Prostate gland (tissue), 2 donors: Measurements from ENCODE around the gene UBA7.

Source experiments
- POLR2A ChIP-seq: fragments of 450-650 bp; IDR thresholded peaks from one replicate; pipeline ENCODE4 v1.6.1; 2016; ENCODE audit warnings: antibody characterized with exemption, mild to moderate bottlenecking
- POLR2AphosphoS5 ChIP-seq: sonication (generic); formaldehyde crosslinking; IDR thresholded peaks from one replicate; pipeline ENCODE4 v1.6.1; 2017; ENCODE audit warnings: antibody characterized with exemption
- TF ChIP-seq, protein P1 (sequence below), 4 experiments: fragments of 200-600 bp in 2 of 4; fragments of 450-650 bp in 2 of 4; sonication (generic) in 2 of 4; IDR thresholded peaks; 1 replicate in 3 of 4; 2 replicates in 1 of 4; pipeline ENCODE4 v1.5.1; 2016 to 2019; ENCODE audit warnings: antibody characterized with exemption in 4 of 4, mild to moderate bottlenecking in 2 of 4, moderate library complexity in 2 of 4

DNA sequence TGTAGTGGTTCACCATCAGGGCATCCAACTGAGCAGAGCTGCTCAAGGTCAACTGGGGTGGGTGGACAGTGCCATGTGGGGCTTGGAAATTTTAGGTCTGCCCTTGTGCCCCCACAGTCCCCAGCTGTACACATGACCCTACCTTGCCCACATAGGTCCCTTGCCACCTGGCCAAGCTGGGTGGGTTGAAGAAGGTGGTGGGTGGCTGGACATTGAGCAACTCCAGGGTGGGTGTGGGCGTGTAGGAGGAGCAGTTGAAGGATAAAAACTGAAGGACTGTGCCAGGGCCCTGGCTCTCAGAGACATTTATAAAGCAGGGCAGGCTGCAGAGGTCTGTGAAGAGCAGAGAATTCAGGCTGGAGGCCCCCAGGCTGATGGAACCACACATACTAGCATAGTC, 14.6 kb downstream of the UBA7 start:
- TF ChIP-seq, protein P1, sequence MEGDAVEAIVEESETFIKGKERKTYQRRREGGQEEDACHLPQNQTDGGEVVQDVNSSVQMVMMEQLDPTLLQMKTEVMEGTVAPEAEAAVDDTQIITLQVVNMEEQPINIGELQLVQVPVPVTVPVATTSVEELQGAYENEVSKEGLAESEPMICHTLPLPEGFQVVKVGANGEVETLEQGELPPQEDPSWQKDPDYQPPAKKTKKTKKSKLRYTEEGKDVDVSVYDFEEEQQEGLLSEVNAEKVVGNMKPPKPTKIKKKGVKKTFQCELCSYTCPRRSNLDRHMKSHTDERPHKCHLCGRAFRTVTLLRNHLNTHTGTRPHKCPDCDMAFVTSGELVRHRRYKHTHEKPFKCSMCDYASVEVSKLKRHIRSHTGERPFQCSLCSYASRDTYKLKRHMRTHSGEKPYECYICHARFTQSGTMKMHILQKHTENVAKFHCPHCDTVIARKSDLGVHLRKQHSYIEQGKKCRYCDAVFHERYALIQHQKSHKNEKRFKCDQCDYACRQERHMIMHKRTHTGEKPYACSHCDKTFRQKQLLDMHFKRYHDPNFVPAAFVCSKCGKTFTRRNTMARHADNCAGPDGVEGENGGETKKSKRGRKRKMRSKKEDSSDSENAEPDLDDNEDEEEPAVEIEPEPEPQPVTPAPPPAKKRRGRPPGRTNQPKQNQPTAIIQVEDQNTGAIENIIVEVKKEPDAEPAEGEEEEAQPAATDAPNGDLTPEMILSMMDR (IDR thresholded peaks at IDR 0.05) = no peak
- TF ChIP-seq POLR2AphosphoS5 = no peak
- TF ChIP-seq POLR2A = no peak
